GM06990 (cell line): ENCODE data around the gene FBH1.

Experiments used
- DNase-seq: peaks from one replicate; pipeline ENCODE4 v3.0.0-alpha.2; 2011; ENCODE audit not compliant: insufficient read length; ENCODE audit errors: extremely low read depth
- H3K27me3 ChIP-seq: replicated peaks from 2 replicates; pipeline ENCODE4 v1.6.0; 2011; ENCODE audit warnings: low read length; ENCODE audit not compliant: control insufficient read depth, insufficient read depth
- H3K36me3 ChIP-seq: 2 replicates; pipeline ENCODE4 v1.5.1; 2011; ENCODE audit warnings: low read length; ENCODE audit not compliant: control insufficient read depth, insufficient read depth
- H3K4me3 ChIP-seq: replicated peaks from 2 replicates; pipeline ENCODE4 v1.5.1; 2011; ENCODE audit warnings: low read depth, mild to moderate bottlenecking, control low read depth, low read length
- CTCF ChIP-seq: IDR thresholded peaks from 2 replicates; pipeline ENCODE4 v1.5.1; 2011; ENCODE audit warnings: low read length, control low read depth, mild to moderate bottlenecking, inconsistent platforms; ENCODE audit not compliant: insufficient read depth, poor library complexity, severe bottlenecking

Gene FBH1

GRCh38 chr10:5948208-5948585 is 58.2 kb downstream of the FBH1 start:
- Histone ChIP-seq H3K27me3 (no peaks in the 10 kb centered on the region), H3K4me3 (no peak overlapping the region), H3K36me3 (peaks cover 1% of the 10 kb centered on the region)
- TF ChIP-seq CTCF, result no peak
- no peak for DNase-seq

- peak; percentile 45 for TF ChIP-seq CTCF
- Histone ChIP-seq H3K4me3 (no peak overlapping the region), H3K27me3 (no peaks in the 10 kb centered on the region), H3K36me3 (peaks cover 2% of the 10 kb centered on the region)
- no peak for DNase-seq
These were observed 59.1 kb downstream of the FBH1 start for GRCh38 chr10:5949009-5949759.

GRCh38 chr10:5951167-5951711 is 61.2 kb downstream of the FBH1 start:
- no peak for DNase-seq
- peaks cover 3% of the 10 kb centered on the region for H3K36me3 ChIP-seq
- TF ChIP-seq CTCF, result no peak
- H3K27me3 ChIP-seq, result no peaks in the 10 kb centered on the region
- H3K4me3 ChIP-seq, result no peak overlapping the region

- no peak for DNase-seq
- no peak for TF ChIP-seq CTCF
- no peak overlapping the region for H3K4me3 ChIP-seq
- H3K36me3 ChIP-seq, result peaks cover 7% of the 10 kb centered on the region
- no peaks in the 10 kb centered on the region for H3K27me3 ChIP-seq
These were observed 61.8 kb downstream of the FBH1 start for GRCh38 chr10:5951721-5952407.

GRCh38 chr10:5952731-5953385 is 62.8 kb downstream of the FBH1 start:
- no peak for TF ChIP-seq CTCF
- peaks cover 7% of the 10 kb centered on the region for H3K36me3 ChIP-seq
- DNase-seq, result no peak
- H3K27me3 ChIP-seq, result no peaks in the 10 kb centered on the region
- H3K4me3 ChIP-seq, result no peak overlapping the region
